ENCODE results near the gene FRS2. TPM values are rescaled to one million over a fixed set of nuclear protein-coding genes. Genes with fewer than 3 reads are reported as not detected.

FRS2 gene
- total and polyA plus RNA-seq, 9 of the 15 experiments (the other 6 are each of a cell fraction or from before 2014, with no cell fraction given), result 1.0 to 9.1 (median 6.0) TPM

GRCh38 chr12:69569236-69569635, 99.0 kb downstream of the FRS2 start:
- Histone ChIP-seq H3K4me3 (no peak overlapping the region), H3K27ac (ENCODE audit: extremely low read depth, low read depth, low read length) (no peak overlapping the region), H3K9ac (ENCODE audit: insufficient read depth in 1 of 2, low read depth in 2 of 2, low read length in 2 of 2) (no peak overlapping the region), H3K4me2 (ENCODE audit: insufficient read depth, low read length) (no peak overlapping the region), H3K4me1 (replicated peaks in 1 of 2; ENCODE audit: control insufficient read depth in 2 of 2, insufficient read depth in 2 of 2, low read length in 2 of 2) (no peaks in the 10 kb centered on the region), H3K9me3 (replicated peaks; ENCODE audit: control insufficient read depth, insufficient read depth, low read depth, low read length) (no peaks in the 10 kb centered on the region), H4K20me1 (replicated peaks; ENCODE audit: control insufficient read depth, insufficient read depth, low read length) (no peaks in the 10 kb centered on the region), H3K9me1 (ENCODE audit: control insufficient read depth, insufficient read depth, low read length) (no peaks in the 10 kb centered on the region), H3K36me3 (ENCODE audit: control insufficient read depth, insufficient read depth, low read length) (peaks cover 41% of the 10 kb centered on the region), H3K79me2 (ENCODE audit: control insufficient read depth, insufficient read depth, low read length) (no peaks in the 10 kb centered on the region), H3K27me3 (ENCODE audit: control insufficient read depth in 2 of 2, insufficient read depth in 2 of 2, low read length in 2 of 2) (no peaks in the 10 kb centered on the region), H2AFZ (ENCODE audit: low read depth, low read length) (no peak overlapping the region)
- no peak for DNase-seq (ENCODE audit: extremely low read depth in 1 of 4, low spot score in 3 of 4)
- intact Hi-C loops (cut with micrococcal nuclease) (no loop called here), in situ Hi-C loops (cut with MboI) (loop anchor here (5.0 kb wide), 1 partner anchor 282 kb away; no protein-coding TSS in a partner anchor)
- POLR2A ChIA-PET, result interaction anchor here (0.8 to 1.3 kb wide), 3 partner anchors 9 to 209 kb away, joined by 3 read pairs; no protein-coding TSS in a partner anchor
- 63% methylated on average over 4 of the region's 4 CpGs for WGBS (ENCODE audit: insufficient coverage, low coverage, missing lambda C conversion rate)
- ATAC-seq, result no peak
- BruUV-seq (replicated peaks), result no TSS peak
- TF ChIP-seq FOSL1 (tag; conservative IDR thresholded peaks at IDR 0.05) (peak; percentile 35; the same call in 1 of the 2 replicates), NR2C2 (CRISPR knock-in tag; IDR thresholded peaks at IDR 0.05) (no peak), NR2C2 (tag; IDR thresholded peaks at IDR 0.05) (no peak)
- no peak for FAIRE-seq
- CTCF ChIA-PET (ENCODE audit: low intra/inter-chr PET ratio), result interaction anchor here (0.9 to 2.0 kb wide), 3 partner anchors 17 to 278 kb away, joined by 3 to 9 read pairs (median 6); partner anchors contain the start of gene FRS2

- in situ Hi-C loops (cut with MboI), result loop anchor here (5.0 to 10.0 kb wide), 2 partner anchors 215 to 283 kb away; partner anchors contain the start of gene YEATS4
- H3K36me3 ChIP-seq (ENCODE audit: control insufficient read depth, insufficient read depth, low read length), result peaks cover 47% of the 10 kb centered on the region
- DNase-seq (ENCODE audit: extremely low read depth in 1 of 4, low spot score in 3 of 4), result no peak
- no peaks in the 10 kb centered on the region for H3K9me1 ChIP-seq (ENCODE audit: control insufficient read depth, insufficient read depth, low read length)
- no peaks in the 10 kb centered on the region for H4K20me1 ChIP-seq (replicated peaks; ENCODE audit: control insufficient read depth, insufficient read depth, low read length)
- no peak overlapping the region for H3K4me3 ChIP-seq
- WGBS (ENCODE audit: insufficient coverage, low coverage, missing lambda C conversion rate), result 73% methylated on average over 10 of the region's 10 CpGs
- no peaks in the 10 kb centered on the region for H3K27me3 ChIP-seq (ENCODE audit: control insufficient read depth in 2 of 2, insufficient read depth in 2 of 2, low read length in 2 of 2)
- H2AFZ ChIP-seq (ENCODE audit: low read depth, low read length), result no peak overlapping the region
- no peaks in the 10 kb centered on the region for H3K79me2 ChIP-seq (ENCODE audit: control insufficient read depth, insufficient read depth, low read length)
- no peak overlapping the region for H3K27ac ChIP-seq (ENCODE audit: extremely low read depth, low read depth, low read length)
- H3K9ac ChIP-seq (ENCODE audit: insufficient read depth in 1 of 2, low read depth in 2 of 2, low read length in 2 of 2), result no peak overlapping the region
- ChIA-PET POLR2A (interaction anchor here (0.7 to 1.4 kb wide), 6 partner anchors 9 to 279 kb away, joined by 3 to 4 read pairs (median 3); no protein-coding TSS in a partner anchor), CTCF (ENCODE audit: low intra/inter-chr PET ratio) (interaction anchor here (0.6 to 2.0 kb wide), 6 partner anchors 16 to 300 kb away, joined by 3 to 25 read pairs (median 10); partner anchors contain the start of gene FRS2)
- H3K4me2 ChIP-seq (ENCODE audit: insufficient read depth, low read length), result no peak overlapping the region
- ATAC-seq, result no peak
- intact Hi-C loops (cut with micrococcal nuclease), result loop anchor here (1.0 to 5.0 kb wide), 3 partner anchors 213 to 418 kb away; no protein-coding TSS in a partner anchor
- no peaks in the 10 kb centered on the region for H3K4me1 ChIP-seq (replicated peaks in 1 of 2; ENCODE audit: control insufficient read depth in 2 of 2, insufficient read depth in 2 of 2, low read length in 2 of 2)
- no peaks in the 10 kb centered on the region for H3K9me3 ChIP-seq (replicated peaks; ENCODE audit: control insufficient read depth, insufficient read depth, low read depth, low read length)
- BruUV-seq (replicated peaks), result no TSS peak
- peak; percentile 6 for FAIRE-seq
- TF ChIP-seq ERF (CRISPR knock-in tag; IDR thresholded peaks at IDR 0.05) (no peak), ZNF277 (CRISPR knock-in tag; IDR thresholded peaks at IDR 0.05; ENCODE audit: borderline replicate concordance) (no peak), U2AF2 (optimal IDR thresholded peaks at IDR 0.05; ENCODE audit: low read depth, low read length) (no peak), ZNF263 (CRISPR knock-in tag; IDR thresholded peaks at IDR 0.05; ENCODE audit: borderline replicate concordance) (no peak), ZSCAN32 (CRISPR knock-in tag; IDR thresholded peaks at IDR 0.05) (no peak)
These were observed 99.9 kb downstream of the FRS2 start for GRCh38 chr12:69570000-69570516.

All from K562 (cell line).